TTC549 (cell line): ENCODE measurements around the gene HS3ST4.

Experiments used
- FAIRE-seq: peaks from 2 replicates; lab custom pipeline; 2012; peaks lifted over from hg19 to GRCh38; lab: Jason Lieb, UNC

HS3ST4 gene

GRCh38 chr16:26108836-26109505, 417.2 kb downstream of the HS3ST4 start:
- no peak for FAIRE-seq

DNA sequence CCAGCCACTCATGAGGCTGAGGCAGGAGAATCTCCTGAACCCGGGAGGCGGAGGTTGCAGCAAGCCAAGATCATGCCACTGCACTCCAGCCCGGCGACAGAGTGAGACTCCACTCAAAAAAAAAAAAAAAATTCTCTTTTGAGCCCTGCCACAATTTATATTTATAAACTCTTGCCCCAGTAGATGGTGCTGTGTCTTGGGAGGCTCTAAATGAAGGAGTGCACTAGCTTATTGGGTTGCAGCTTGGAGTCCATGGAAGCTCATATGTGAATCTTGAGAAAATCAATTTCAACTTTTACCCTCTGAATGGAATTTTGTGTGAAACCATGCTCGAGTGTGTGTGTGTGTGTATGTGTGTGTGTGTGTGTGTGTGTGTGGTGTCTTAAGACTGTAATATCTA, 420.1 kb downstream of the HS3ST4 start:
- FAIRE-seq, result no peak

DNA sequence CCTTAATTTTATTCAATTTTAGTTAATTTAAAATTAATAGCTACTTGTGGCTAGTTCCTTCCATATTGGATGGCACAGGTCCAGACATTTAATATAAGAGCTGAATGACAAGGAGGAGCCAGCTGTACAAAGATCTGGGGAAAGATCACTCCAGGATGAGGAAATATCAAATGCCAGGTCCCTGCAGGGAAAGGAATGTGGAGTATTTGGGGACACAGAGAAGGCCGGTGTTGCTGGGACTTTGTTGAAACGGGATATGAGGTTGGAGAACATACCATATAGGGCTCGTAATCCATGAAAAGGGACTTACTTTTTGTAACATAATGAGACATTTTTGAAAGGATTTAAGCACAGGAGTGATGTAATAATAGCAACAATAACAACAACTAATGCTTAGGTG, 426.8 kb downstream of the HS3ST4 start:
- FAIRE-seq, result no peak

DNA sequence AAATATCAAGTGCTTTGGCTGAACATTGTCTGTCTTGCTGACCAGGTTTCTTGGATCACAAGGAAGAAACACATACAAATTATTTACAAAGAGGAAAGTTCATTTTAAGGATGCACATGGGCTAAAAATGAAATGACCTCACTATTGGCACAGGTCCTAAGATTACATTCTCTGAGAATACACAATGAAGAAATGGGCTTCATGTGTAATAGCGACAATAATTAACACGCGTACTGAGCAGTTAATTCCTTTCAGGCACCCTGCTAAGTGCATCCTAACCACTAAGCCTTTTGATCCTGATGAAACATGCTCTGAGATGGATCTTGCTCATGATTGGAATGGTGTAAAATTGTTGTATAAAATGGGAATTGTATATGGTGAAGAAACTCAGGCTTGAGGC, 429.0 kb downstream of the HS3ST4 start:
- no peak for FAIRE-seq

DNA sequence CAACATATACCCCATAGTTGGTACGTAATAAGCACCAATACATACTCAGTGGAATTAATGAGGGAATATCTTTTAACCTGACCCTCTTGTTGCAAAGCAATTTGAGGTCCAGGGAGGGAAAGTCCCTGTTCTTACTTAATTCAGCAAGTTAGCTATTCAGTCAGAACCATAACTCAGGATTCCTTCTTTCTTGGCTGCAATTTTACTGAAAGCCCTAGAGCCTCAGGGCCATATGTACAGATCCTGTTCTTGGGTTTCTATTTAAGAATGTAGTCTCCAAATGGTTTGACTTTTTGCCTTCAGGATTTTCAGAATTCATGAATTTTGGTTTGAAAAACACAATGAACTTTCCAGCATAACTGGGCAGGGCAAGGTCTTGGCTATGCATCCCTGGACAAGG, 436.5 kb downstream of the HS3ST4 start:
- FAIRE-seq, result no peak

GRCh38 chr16:26129997-26130396, 438.2 kb downstream of the HS3ST4 start:
- FAIRE-seq, result no peak

GRCh38 chr16:26133416-26134093, 441.8 kb downstream of the HS3ST4 start:
- FAIRE-seq, result no peak

- no peak for FAIRE-seq
These were observed 442.8 kb downstream of the HS3ST4 start for GRCh38 chr16:26134588-26134987.

GRCh38 chr16:26137956-26138355, 446.2 kb downstream of the HS3ST4 start:
- no peak for FAIRE-seq

DNA sequence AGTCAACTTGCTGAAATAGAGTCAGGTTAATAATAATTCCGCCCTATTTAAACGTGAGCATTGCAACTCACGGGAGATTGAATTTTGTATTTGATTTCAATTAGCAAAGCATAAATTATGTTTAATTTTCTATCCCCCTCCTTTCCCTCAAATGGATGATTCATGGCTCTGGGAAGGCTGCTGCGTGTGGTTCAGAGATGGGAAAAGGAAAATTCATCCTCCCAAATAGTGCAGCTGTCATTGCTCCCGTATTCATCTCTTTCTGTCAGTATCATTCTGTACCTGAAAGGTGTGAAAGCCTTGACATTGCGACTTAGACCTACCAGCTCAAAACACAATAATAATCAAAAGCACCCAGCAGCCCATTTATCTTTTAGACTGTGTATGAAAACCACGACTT, 447.3 kb downstream of the HS3ST4 start:
- no peak for FAIRE-seq

DNA sequence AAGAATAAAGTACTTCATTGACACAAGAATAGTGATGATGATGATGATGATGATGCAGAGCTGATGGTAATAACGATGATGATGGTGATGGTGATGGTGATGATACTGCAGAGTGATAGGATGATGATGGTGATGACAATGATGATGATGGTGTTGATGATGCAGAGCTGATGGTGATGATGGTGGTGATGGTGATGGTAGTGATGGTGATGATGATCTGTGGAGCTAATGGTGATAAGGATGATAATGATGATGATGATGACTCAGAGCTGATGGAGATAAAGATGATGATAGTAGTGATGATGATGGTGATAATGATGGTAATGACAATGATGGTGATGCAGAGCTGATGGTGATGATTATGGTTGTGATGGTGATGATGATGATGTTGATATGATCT, 448.1 kb downstream of the HS3ST4 start:
- FAIRE-seq, result no peak

DNA sequence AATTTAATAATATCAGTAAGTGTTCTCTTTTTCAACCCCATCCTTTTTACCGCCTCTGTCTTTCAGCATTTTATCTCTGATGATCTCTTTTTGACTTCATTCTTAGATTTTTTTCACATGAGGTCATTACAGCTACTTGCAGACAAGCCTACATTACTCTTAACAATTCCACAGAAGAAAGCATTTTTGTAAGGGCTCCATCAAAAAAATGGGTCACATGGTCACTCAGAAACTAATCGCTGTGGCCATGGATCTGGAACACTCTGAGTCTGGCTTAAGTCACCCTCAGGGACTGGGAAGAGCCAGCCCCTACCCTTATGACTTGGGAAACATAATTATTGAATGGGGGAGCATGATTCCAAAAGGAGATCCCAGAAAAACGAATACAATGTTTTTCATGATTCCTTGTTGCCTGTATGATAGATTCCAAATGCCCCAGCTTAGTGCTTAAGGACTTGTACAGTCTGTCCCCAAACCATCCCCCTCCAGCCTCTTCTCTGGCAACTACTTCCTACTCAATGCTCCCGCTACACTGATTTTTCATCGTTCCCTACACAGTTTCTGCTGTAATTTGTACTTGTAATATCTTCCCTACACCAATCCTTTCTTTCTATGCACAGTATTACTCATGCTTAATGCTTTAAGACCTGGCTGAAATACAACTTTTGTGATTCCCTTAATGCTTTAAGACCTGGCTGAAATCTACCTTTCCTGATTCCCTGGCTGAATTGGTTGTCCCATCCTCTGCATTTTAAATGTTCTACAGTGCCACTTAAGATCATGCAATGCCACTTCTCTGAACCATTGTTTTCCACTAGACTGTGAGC, 457.8 kb downstream of the HS3ST4 start:
- FAIRE-seq, result no peak

DNA sequence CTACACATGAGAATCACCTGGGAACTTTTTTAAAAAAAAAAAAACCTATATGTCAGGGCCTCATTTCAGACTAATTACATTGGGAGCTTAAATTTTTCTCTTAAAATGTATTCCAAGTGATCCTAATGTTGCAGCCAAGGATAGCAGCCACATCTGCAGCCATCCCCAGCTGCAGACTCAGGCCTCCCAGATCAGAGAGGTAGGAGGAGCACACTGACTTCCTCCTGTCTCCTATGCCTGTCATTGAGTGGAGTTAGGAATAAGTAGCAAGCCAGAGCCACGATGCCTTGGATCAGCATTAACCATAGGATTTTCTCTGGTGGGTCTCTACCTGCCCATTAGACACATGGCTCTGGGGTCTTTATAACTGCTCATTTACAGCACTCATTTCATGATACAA, 463.5 kb downstream of the HS3ST4 start:
- no peak for FAIRE-seq

- FAIRE-seq, result no peak
These were observed 465.6 kb downstream of the HS3ST4 start for GRCh38 chr16:26157319-26157718.

- no peak for FAIRE-seq
These were observed 466.5 kb downstream of the HS3ST4 start for GRCh38 chr16:26158142-26158759.

- no peak for FAIRE-seq
These were observed 469.9 kb downstream of the HS3ST4 start for GRCh38 chr16:26161461-26162180.

DNA sequence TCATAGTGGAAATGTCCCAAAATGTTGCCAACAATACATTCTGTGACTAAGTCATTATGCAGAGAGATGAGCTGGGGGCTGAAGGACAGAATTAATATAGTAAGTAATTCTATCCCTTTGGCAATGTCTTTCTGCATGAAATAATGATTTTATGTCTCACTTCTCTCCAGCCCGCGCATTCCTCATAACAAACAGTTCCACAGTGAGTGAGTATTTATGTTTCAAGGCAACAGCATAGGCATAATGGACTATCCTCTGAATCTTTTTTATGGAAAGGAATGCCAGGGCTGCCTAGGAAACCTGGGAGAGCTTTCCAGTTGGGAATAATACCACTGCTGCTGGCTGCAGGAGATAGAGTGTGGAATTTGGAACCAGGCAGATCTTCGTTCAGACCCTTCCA, 477.7 kb downstream of the HS3ST4 start:
- FAIRE-seq, result no peak

DNA sequence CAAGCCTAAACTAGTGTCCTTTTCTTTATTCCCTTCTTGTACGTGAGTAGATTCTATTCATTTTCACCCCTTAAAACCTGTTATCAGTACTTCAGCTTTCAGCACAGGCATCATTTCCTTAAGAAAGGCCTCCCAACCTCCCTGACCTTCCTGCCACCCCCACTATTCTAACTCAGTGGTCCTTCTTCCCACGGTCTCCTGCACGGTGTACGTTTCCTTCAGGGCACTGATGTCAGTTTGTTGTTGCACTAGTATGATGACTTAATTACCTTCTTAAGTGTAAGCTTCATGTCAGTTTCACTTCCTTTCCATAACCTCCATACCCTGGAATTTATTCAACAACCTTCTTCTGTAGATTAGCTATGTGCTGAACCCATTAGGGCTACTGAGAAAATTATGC, 484.2 kb downstream of the HS3ST4 start:
- no peak for FAIRE-seq

DNA sequence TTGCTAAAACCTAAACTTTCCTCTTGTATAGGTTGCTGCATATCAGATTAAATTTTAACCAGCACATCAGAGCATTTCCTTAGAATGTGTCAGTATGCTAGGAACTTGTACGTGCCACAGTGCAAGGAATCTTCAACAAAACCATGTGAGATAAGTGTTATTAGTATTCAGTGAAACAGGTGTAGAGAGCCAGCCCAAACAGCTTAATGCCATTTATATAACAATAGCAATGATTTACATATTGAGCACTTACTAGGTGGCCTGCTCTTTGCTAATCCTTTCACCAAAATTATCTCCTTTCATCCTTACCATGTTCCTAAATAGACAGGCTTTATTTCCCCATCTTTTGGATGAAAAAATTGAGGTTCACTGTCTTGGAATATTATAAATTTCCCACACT, 485.7 kb downstream of the HS3ST4 start:
- FAIRE-seq, result no peak

GRCh38 chr16:26178298-26178697, 486.5 kb downstream of the HS3ST4 start:
- FAIRE-seq, result no peak

GRCh38 chr16:26186091-26186615, 494.4 kb downstream of the HS3ST4 start:
- FAIRE-seq, result no peak
